Right cardiac atrium (tissue), 5 donors: ENCODE data around the gene SYT1. TPM values are rescaled to one million over a fixed set of nuclear protein-coding genes. Genes with fewer than 3 reads are reported as not detected.
"Not testable (repeated sequence)": the region's sequence is repeated elsewhere in the genome, so short reads cannot be mapped to it uniquely, and the experiment has no call there.

Experiments
- ATAC-seq, 2 donors: fragments of 200-7000 bp; cut with Tn5 transposase; one replicate each; pipeline versions ENCODE4 v1.8.0 to v1.9.1; 2020; ENCODE audit warnings: moderate library complexity in 2 of 2, mild to moderate bottlenecking in 1 of 2
- DNase-seq, 3 donors: peaks; one replicate each; pipeline ENCODE4 v3.0.0-alpha.2; 2020
- H3K27ac ChIP-seq: one replicate; pipeline ENCODE4 v1.5.1; 2013; ENCODE audit warnings: mild to moderate bottlenecking, low read length, control low read depth, moderate library complexity
- H3K27me3 ChIP-seq: one replicate; pipeline ENCODE4 v1.6.1; 2013; ENCODE audit not compliant: control insufficient read depth, insufficient read depth
- H3K4me1 ChIP-seq: one replicate; pipeline ENCODE4 v1.6.1; 2013; ENCODE audit warnings: low read length; ENCODE audit not compliant: control insufficient read depth, insufficient read depth
- H3K4me3 ChIP-seq: one replicate; pipeline ENCODE4 v1.5.1; 2013; ENCODE audit warnings: low read length, control low read depth
- H3K9me3 ChIP-seq: one replicate; pipeline ENCODE4 v1.6.1; 2013; ENCODE audit warnings: low read length; ENCODE audit not compliant: control insufficient read depth
- WGBS: extraction: QIAGEN DNeasy Blood & Tissue Kit; methylation state at CpG from one replicate; pipeline ENCODE4 v1.1.7; 2013; 5-methylcytosine and 5-hydroxymethylcytosine counted together
- intact Hi-C, 4 donors: fragments of 100-400 bp; cut with DNase I; formaldehyde crosslinking; loops; one replicate each; pipeline versions ENCODE4 v1.11.0 to v1.14.0; 2022 to 2023
- polyA plus RNA-seq: library from polyadenylated mRNA; stranded (reverse); fragments of 200-250 nt; gene quantifications from one replicate; pipeline ENCODE4 v1.2.3, GENCODE V29; 2013
- total RNA-seq, 4 donors: library from RNA; stranded (reverse); fragmentation: NEBNext Ultra II Directional; extraction: Animal tissue kit (Norgen Biotek cat#: 25700); gene quantifications; one replicate each; pipeline ENCODE4 v1.2.1, GENCODE V29; 2021
- donor health status: healthy with polysubstance abuse.
- donor health status: DM: no; HTN: yes; CAD: no.
- donor health status: DM: no; HTN: no; CAD: no.
- donor health status: DM: no; HTN: yes; CAD: no; lungs with severe emphysema.
- donor health status: DM: yes; HTN: yes; CAD: no.

Gene SYT1
- total and polyA plus RNA-seq, 5 donors = 0.20 to 0.53 (median 0.27) TPM; not detected in 1

GRCh38 chr12:79021021-79021420 is 156.4 kb downstream of the SYT1 start:
- no peaks in the 10 kb centered on the region for H3K9me3 ChIP-seq
- no peak overlapping the region for H3K27ac ChIP-seq
- DNase-seq (no peak), ATAC-seq (no peak)
- no peak overlapping the region for H3K4me3 ChIP-seq
- no peaks in the 10 kb centered on the region for H3K27me3 ChIP-seq
- intact Hi-C loops = no loop called here
- H3K4me1 ChIP-seq = no peaks in the 10 kb centered on the region

GRCh38 chr12:79023261-79023660 is 158.7 kb downstream of the SYT1 start:
- Histone ChIP-seq H3K27ac (no peak overlapping the region), H3K9me3 (no peaks in the 10 kb centered on the region), H3K27me3 (no peaks in the 10 kb centered on the region), H3K4me1 (no peaks in the 10 kb centered on the region), H3K4me3 (no peak overlapping the region)
- no peak for DNase-seq
- no peak for ATAC-seq
- intact Hi-C loops = no loop called here
- WGBS = 45% methylated on average over 1 of the region's 1 CpG

- H3K27ac ChIP-seq = no peak overlapping the region
- H3K9me3 ChIP-seq = no peaks in the 10 kb centered on the region
- no peak overlapping the region for H3K4me3 ChIP-seq
- no peaks in the 10 kb centered on the region for H3K4me1 ChIP-seq
- ATAC-seq (no peak), DNase-seq (no peak)
- 86% methylated on average over 2 of the region's 2 CpGs for WGBS
- no peaks in the 10 kb centered on the region for H3K27me3 ChIP-seq
- intact Hi-C loops = no loop called here
Observed at GRCh38 chr12:79023784-79024183, 159.2 kb downstream of the SYT1 start.

GRCh38 chr12:79033788-79034187 is 169.2 kb downstream of the SYT1 start:
- Histone ChIP-seq H3K9me3 (no peaks in the 10 kb centered on the region), H3K4me1 (no peaks in the 10 kb centered on the region), H3K27me3 (no peaks in the 10 kb centered on the region), H3K27ac (no peak overlapping the region), H3K4me3 (no peak overlapping the region)
- intact Hi-C loops = no loop called here
- no peak for DNase-seq
- ATAC-seq = no peak

- intact Hi-C loops, H3K4me1 ChIP-seq, H3K9me3 ChIP-seq, ATAC-seq, H3K4me3 ChIP-seq, H3K27ac ChIP-seq, H3K27me3 ChIP-seq: not testable (repeated sequence)
- WGBS = 79% methylated on average over 6 of the region's 6 CpGs
- DNase-seq = peak in 1 of 3 donors; percentile 32
Observed at GRCh38 chr12:79044748-79045147, 180.2 kb downstream of the SYT1 start.

- H3K9me3 ChIP-seq, H3K27ac ChIP-seq, H3K4me3 ChIP-seq, H3K4me1 ChIP-seq, intact Hi-C loops, ATAC-seq, H3K27me3 ChIP-seq: not testable (repeated sequence)
- 94% methylated on average over 29 of the region's 32 CpGs for WGBS
- peak in 1 of 3 donors; percentile 30 for DNase-seq
Observed at GRCh38 chr12:79045149-79045703, 180.7 kb downstream of the SYT1 start.

- Histone ChIP-seq H3K27ac (no peak overlapping the region), H3K4me1 (no peaks in the 10 kb centered on the region), H3K9me3 (no peaks in the 10 kb centered on the region), H3K4me3 (no peak overlapping the region), H3K27me3 (no peaks in the 10 kb centered on the region)
- WGBS = 94% methylated on average over 1 of the region's 1 CpG
- ATAC-seq (no peak), DNase-seq (no peak)
- intact Hi-C loops = no loop called here
Observed at GRCh38 chr12:79046021-79046420, 181.4 kb downstream of the SYT1 start.

GRCh38 chr12:79048962-79049361 is 184.4 kb downstream of the SYT1 start:
- ATAC-seq (no peak), DNase-seq (no peak)
- Histone ChIP-seq H3K4me1 (no peaks in the 10 kb centered on the region), H3K27me3 (no peaks in the 10 kb centered on the region), H3K4me3 (no peak overlapping the region), H3K9me3 (no peaks in the 10 kb centered on the region), H3K27ac (no peak overlapping the region)
- WGBS = 84% methylated on average over 3 of the region's 3 CpGs
- intact Hi-C loops = no loop called here

GRCh38 chr12:79053394-79053793 is 188.8 kb downstream of the SYT1 start:
- DNase-seq = no peak
- Histone ChIP-seq H3K4me3 (no peak overlapping the region), H3K27me3 (no peaks in the 10 kb centered on the region), H3K4me1 (no peaks in the 10 kb centered on the region), H3K9me3 (no peaks in the 10 kb centered on the region), H3K27ac (no peak overlapping the region)
- no peak for ATAC-seq
- intact Hi-C loops = no loop called here
- WGBS = 93% methylated on average over 3 of the region's 3 CpGs

- Histone ChIP-seq H3K27ac (no peak overlapping the region), H3K27me3 (no peaks in the 10 kb centered on the region), H3K4me1 (no peaks in the 10 kb centered on the region), H3K4me3 (no peak overlapping the region), H3K9me3 (no peaks in the 10 kb centered on the region)
- intact Hi-C loops = no loop called here
- WGBS = 52% methylated on average over 3 of the region's 3 CpGs
- ATAC-seq (no peak), DNase-seq (no peak)
Observed at GRCh38 chr12:79055926-79056674, 191.5 kb downstream of the SYT1 start.

GRCh38 chr12:79056775-79057174 is 192.2 kb downstream of the SYT1 start:
- no peak for DNase-seq
- intact Hi-C loops = no loop called here
- Histone ChIP-seq H3K4me1 (no peaks in the 10 kb centered on the region), H3K9me3 (no peaks in the 10 kb centered on the region), H3K4me3 (no peak overlapping the region), H3K27me3 (no peaks in the 10 kb centered on the region), H3K27ac (no peak overlapping the region)
- ATAC-seq = no peak

- Histone ChIP-seq H3K9me3 (no peaks in the 10 kb centered on the region), H3K27me3 (no peaks in the 10 kb centered on the region), H3K27ac (no peak overlapping the region), H3K4me3 (no peak overlapping the region), H3K4me1 (no peaks in the 10 kb centered on the region)
- ATAC-seq (no peak), DNase-seq (no peak)
- intact Hi-C loops = no loop called here
Observed at GRCh38 chr12:79057540-79057939, 193.0 kb downstream of the SYT1 start.
